WTC11 (cell line): ENCODE data around the gene ARHGAP19. TPM values are rescaled to one million over a fixed set of nuclear protein-coding genes. Genes with fewer than 3 reads are reported as not detected.

ENCODE experiments used
- ATAC-seq: fragments of 200-7000 bp; cut with Tn5 transposase; 2 replicates; pipeline ENCODE4 v1.10.0; 2021; ENCODE audit warnings: mild to moderate bottlenecking, moderate library complexity
- CTCF ChIA-PET: fragments of 300-600 bp; sonication (Branson Sonifier 250); formaldehyde crosslinking; loops from one replicate; lab custom pipeline; 2021; ENCODE audit warnings: antibody characterized with exemption; lab: Charles Lee
- POLR2A ChIA-PET: fragments of 350-600 bp; sonication (Branson Sonifier 250); formaldehyde crosslinking; loops from one replicate; lab custom pipeline; 2021; ENCODE audit warnings: antibody characterized with exemption; lab: Charles Lee
- DNase-seq: peaks from one replicate; pipeline ENCODE4 v3.0.0; 2021; ENCODE audit warnings: low spot score
- H3K27ac Mint-ChIP-seq: 2 replicates; pipeline ENCODE4 v1.8.0; 2021; ENCODE audit warnings: mixed read lengths
- H3K27me3 Mint-ChIP-seq: 2 replicates; pipeline ENCODE4 v1.8.0; 2021; ENCODE audit warnings: low read depth, mild to moderate bottlenecking, moderate library complexity, mixed read lengths
- H3K36me3 Mint-ChIP-seq: 2 replicates; pipeline ENCODE4 v1.8.0; 2021; ENCODE audit warnings: mixed read lengths
- H3K4me1 Mint-ChIP-seq: 2 replicates; pipeline ENCODE4 v1.8.0; 2022; ENCODE audit warnings: mixed read lengths
- H3K4me3 Mint-ChIP-seq: 2 replicates; pipeline ENCODE4 v1.8.0; 2021; ENCODE audit warnings: mild to moderate bottlenecking, moderate library complexity, mixed read lengths
- H3K9me3 Mint-ChIP-seq: 2 replicates; pipeline ENCODE4 v1.8.0; 2021; ENCODE audit warnings: mixed read lengths
- AR ChIP-seq: fragments of 250-450 bp; sonication (Bioruptor Pico); IDR thresholded peaks from 2 replicates; pipeline ENCODE4 v1.9.0; 2021; ENCODE audit warnings: mild to moderate bottlenecking
- CREM ChIP-seq: sonication (generic); formaldehyde crosslinking; IDR thresholded peaks from 2 replicates; pipeline ENCODE4 v1.8.1; 2022; ENCODE audit warnings: mild to moderate bottlenecking, missing genetic modification reagents, moderate library complexity
- ELF4 ChIP-seq: sonication (generic); formaldehyde crosslinking; IDR thresholded peaks from 2 replicates; pipeline ENCODE4 v1.8.1; 2022; ENCODE audit warnings: low read depth, mild to moderate bottlenecking, moderate library complexity, missing genetic modification reagents
- FOXJ3 ChIP-seq: sonication (generic); formaldehyde crosslinking; IDR thresholded peaks from 2 replicates; pipeline ENCODE4 v1.9.0; 2021; ENCODE audit warnings: missing genetic modification reagents, mild to moderate bottlenecking, borderline replicate concordance
- FOXP1 ChIP-seq: sonication (generic); formaldehyde crosslinking; IDR thresholded peaks from 2 replicates; pipeline ENCODE4 v1.8.0; 2022; ENCODE audit warnings: missing genetic modification reagents, mild to moderate bottlenecking, moderate library complexity, borderline replicate concordance
- NFYB ChIP-seq: sonication (generic); formaldehyde crosslinking; conservative IDR thresholded peaks from 2 replicates; pipeline ENCODE4 v1.8.0; 2022; ENCODE audit warnings: low read depth, missing genetic modification reagents
- NR1H2 ChIP-seq: sonication (generic); formaldehyde crosslinking; IDR thresholded peaks from 2 replicates; pipeline ENCODE4 v1.9.0; 2021; ENCODE audit warnings: mild to moderate bottlenecking, moderate library complexity, missing genetic modification reagents
- SMAD3 ChIP-seq: sonication (generic); formaldehyde crosslinking; IDR thresholded peaks from 2 replicates; pipeline ENCODE4 v1.8.0; 2022; ENCODE audit warnings: missing genetic modification reagents, mild to moderate bottlenecking, borderline replicate concordance
- SOX15 ChIP-seq: fragments of 250-450 bp; sonication (Bioruptor Pico); IDR thresholded peaks from 2 replicates; pipeline ENCODE4 v1.9.0; 2021; ENCODE audit warnings: mild to moderate bottlenecking
- SP1 ChIP-seq: sonication (generic); formaldehyde crosslinking; conservative IDR thresholded peaks from 2 replicates; pipeline ENCODE4 v1.8.1; 2022; ENCODE audit warnings: missing genetic modification reagents
- TCF7 ChIP-seq: sonication (generic); formaldehyde crosslinking; IDR thresholded peaks from 2 replicates; pipeline ENCODE4 v1.8.0; 2022; ENCODE audit warnings: mild to moderate bottlenecking, low read depth, missing genetic modification reagents, moderate library complexity
- TEAD1 ChIP-seq: sonication (generic); formaldehyde crosslinking; IDR thresholded peaks from 2 replicates; pipeline ENCODE4 v1.8.0; 2022; ENCODE audit warnings: mild to moderate bottlenecking, missing genetic modification reagents
- TEAD4 ChIP-seq: sonication (generic); formaldehyde crosslinking; IDR thresholded peaks from 2 replicates; pipeline ENCODE4 v1.8.0; 2022; ENCODE audit warnings: mild to moderate bottlenecking, missing genetic modification reagents
- ZNF425 ChIP-seq: fragments of 250-450 bp; sonication (Bioruptor Pico); conservative IDR thresholded peaks from 2 replicates; pipeline ENCODE4 v1.9.0; 2021; ENCODE audit warnings: mild to moderate bottlenecking
- ZNF512 ChIP-seq: sonication (generic); formaldehyde crosslinking; IDR thresholded peaks from 2 replicates; pipeline ENCODE4 v1.8.1; 2022; ENCODE audit warnings: missing genetic modification reagents, borderline replicate concordance
- total RNA-seq: library from RNA; stranded (reverse); gene quantifications from 3 replicates; pipeline ENCODE4 v1.2.3, GENCODE V29; 2021
- TF ChIP-seq, protein P1 (sequence below): fragments of 250-450 bp; sonication (Bioruptor Pico); IDR thresholded peaks from 2 replicates; pipeline ENCODE4 v1.9.0; 2021; ENCODE audit warnings: mild to moderate bottlenecking
- TF ChIP-seq, protein P2 (sequence below): sonication (generic); formaldehyde crosslinking; IDR thresholded peaks from 2 replicates; pipeline ENCODE4 v1.8.1; 2022; ENCODE audit warnings: low read depth, mild to moderate bottlenecking, moderate library complexity, missing genetic modification reagents, borderline replicate concordance

Gene ARHGAP19
- total RNA-seq, 1 experiment from 2014 or later, result 42.2 TPM

- no peaks in the 10 kb centered on the region for H3K9me3 Mint-ChIP-seq
- H3K27ac Mint-ChIP-seq, result no peak overlapping the region
- peaks cover 57% of the 10 kb centered on the region for H3K27me3 Mint-ChIP-seq
- H3K4me1 Mint-ChIP-seq, result peaks cover 18% of the 10 kb centered on the region
- H3K4me3 Mint-ChIP-seq, result no peak overlapping the region
- ChIA-PET CTCF (interaction anchor here (0.6 to 6.5 kb wide), 7 partner anchors 9 to 163 kb away, joined by 3 to 65 read pairs (median 5); no protein-coding TSS in a partner anchor), POLR2A (no interaction called here)
- TF ChIP-seq, protein P1, sequence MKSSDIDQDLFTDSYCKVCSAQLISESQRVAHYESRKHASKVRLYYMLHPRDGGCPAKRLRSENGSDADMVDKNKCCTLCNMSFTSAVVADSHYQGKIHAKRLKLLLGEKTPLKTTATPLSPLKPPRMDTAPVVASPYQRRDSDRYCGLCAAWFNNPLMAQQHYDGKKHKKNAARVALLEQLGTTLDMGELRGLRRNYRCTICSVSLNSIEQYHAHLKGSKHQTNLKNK (CRISPR knock-in tag), result no peak
- TF ChIP-seq NFYB (CRISPR knock-in tag), result no peak
- TF ChIP-seq SMAD3 (CRISPR knock-in tag), result no peak
- TF ChIP-seq ZNF425 (CRISPR knock-in tag), result no peak
- DNase-seq (no peak), ATAC-seq (no peak)
- H3K36me3 Mint-ChIP-seq, result no peaks in the 10 kb centered on the region
Observed at GRCh38 chr10:97188261-97188711, 104.2 kb downstream of the ARHGAP19 start.

DNA sequence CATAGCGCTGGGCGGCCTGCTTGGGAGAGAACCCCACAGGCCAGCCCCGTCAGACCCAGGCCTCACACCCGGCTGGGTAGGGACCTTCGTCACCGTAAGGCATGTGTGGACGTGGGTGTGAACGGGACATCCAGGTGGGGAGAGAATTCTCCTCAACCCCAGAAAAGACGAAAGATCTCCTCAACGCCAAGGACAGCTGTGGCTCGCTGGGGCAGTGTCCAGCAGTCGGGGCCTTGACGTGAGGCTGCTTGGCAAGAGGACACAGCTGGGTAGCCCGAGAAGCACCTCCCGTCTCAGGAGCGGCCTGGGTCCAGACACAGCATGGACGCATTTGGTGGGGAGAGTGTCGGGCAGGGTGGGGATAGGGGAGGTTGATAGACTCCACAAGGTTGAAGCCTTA, 105.5 kb downstream of the ARHGAP19 start:
- H3K36me3 Mint-ChIP-seq, result no peaks in the 10 kb centered on the region
- POLR2A ChIA-PET, result no interaction called here

More for the DNA sequence above, 105.5 kb downstream of the ARHGAP19 start:
- peaks cover 67% of the 10 kb centered on the region for H3K27me3 Mint-ChIP-seq
- TF ChIP-seq TCF7 (CRISPR knock-in tag) (no peak), ELF4 (CRISPR knock-in tag) (no peak), FOXJ3 (CRISPR knock-in tag) (no peak), ZNF512 (CRISPR knock-in tag) (no peak), TEAD1 (no peak), NR1H2 (CRISPR knock-in tag) (no peak), SP1 (CRISPR knock-in tag) (no peak), FOXP1 (CRISPR knock-in tag) (no peak), SOX15 (CRISPR knock-in tag) (no peak), TEAD4 (CRISPR knock-in tag) (no peak), AR (CRISPR knock-in tag) (no peak), CREM (no peak)
- TF ChIP-seq, protein P2, sequence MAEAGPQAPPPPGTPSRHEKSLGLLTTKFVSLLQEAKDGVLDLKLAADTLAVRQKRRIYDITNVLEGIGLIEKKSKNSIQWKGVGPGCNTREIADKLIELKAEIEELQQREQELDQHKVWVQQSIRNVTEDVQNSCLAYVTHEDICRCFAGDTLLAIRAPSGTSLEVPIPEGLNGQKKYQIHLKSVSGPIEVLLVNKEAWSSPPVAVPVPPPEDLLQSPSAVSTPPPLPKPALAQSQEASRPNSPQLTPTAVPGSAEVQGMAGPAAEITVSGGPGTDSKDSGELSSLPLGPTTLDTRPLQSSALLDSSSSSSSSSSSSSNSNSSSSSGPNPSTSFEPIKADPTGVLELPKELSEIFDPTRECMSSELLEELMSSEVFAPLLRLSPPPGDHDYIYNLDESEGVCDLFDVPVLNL (CRISPR knock-in tag), result no peak
- H3K4me3 Mint-ChIP-seq, result peak overlapping the region; percentile 76
- CTCF ChIA-PET, result interaction anchor here (0.6 to 6.5 kb wide), 8 partner anchors 8 to 162 kb away, joined by 3 to 65 read pairs (median 4); no protein-coding TSS in a partner anchor
- H3K9me3 Mint-ChIP-seq, result no peaks in the 10 kb centered on the region
- no peak overlapping the region for H3K27ac Mint-ChIP-seq
- peaks cover 18% of the 10 kb centered on the region for H3K4me1 Mint-ChIP-seq
- ATAC-seq (no peak), DNase-seq (no peak)
